ENCODE results near the gene ZNF541.

Gene ZNF541

DNA sequence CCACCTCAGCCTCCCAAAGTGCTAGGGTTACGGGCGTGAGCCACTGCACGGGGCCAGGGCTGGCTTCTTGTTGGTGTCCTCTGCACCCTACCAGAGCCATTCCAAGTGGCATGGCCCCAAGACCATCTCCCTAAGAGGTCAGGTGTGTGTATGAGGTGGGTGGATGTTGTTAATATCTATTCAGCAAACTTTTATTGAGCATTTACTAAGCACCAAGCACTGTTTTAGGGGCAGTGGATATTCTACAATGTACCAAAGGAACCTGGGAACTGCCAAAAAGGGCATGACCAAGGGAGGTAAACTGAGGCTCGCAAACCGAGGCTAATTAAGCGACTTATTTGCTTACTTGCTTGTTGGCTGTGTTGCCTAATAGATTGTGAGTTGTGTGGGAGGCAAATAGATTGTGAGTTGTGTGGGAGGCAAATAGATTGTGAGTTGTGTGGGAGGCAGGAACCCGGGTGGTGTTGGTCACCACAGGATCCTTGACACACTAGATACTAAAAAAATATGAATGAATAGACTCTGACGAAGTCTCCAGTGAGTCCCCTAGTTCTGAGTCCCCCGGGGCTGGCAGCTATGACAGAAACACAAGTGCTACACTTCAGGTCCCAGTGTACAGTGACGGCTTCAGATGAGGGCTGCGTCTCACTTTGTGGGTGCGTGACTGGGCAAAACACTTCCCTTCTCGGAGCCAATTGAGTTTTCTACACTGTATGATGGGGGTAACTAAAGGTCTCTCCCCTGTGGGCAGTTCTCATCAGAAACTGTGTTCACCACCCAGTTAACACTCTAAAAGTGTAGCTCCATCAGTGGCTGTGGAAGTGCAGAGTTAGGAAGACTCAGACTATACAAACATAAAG, 31.0 kb upstream of the ZNF541 start:
- Histone ChIP-seq H3K23ac (ENCODE audit: low read depth, low read length, poor library complexity) (no peak overlapping the region), H3K9me3 (replicated peaks in 1 of 2; ENCODE audit: control insufficient read depth in 2 of 2, insufficient read depth in 1 of 2, low read depth in 1 of 2, low read length in 2 of 2) (no peaks in the 10 kb centered on the region), H2BK5ac (ENCODE audit: low read length) (no peak overlapping the region), H3K18ac (ENCODE audit: low read length) (no peak overlapping the region), H2BK120ac (ENCODE audit: low read depth, low read length) (no peak overlapping the region), H3K9ac (ENCODE audit: low read depth, low read length, poor library complexity) (no peak overlapping the region), H4K8ac (ENCODE audit: low read depth, low read length) (no peak overlapping the region), H3K4me2 (ENCODE audit: insufficient read depth, low read length, poor library complexity, severe bottlenecking) (no peak overlapping the region), H2BK12ac (ENCODE audit: low read length) (no peak overlapping the region), H3K79me1 (ENCODE audit: low read depth, low read length) (peaks cover 3% of the 10 kb centered on the region), H3K36me3 (replicated peaks in 1 of 2; ENCODE audit: control insufficient read depth in 2 of 2, insufficient read depth in 2 of 2, low read length in 2 of 2) (peaks cover 0 to 4% of the 10 kb centered on the region in 2 donors), H2AFZ (ENCODE audit: low read length) (no peak overlapping the region), H2AK5ac (ENCODE audit: low read depth, low read length) (no peak overlapping the region), H2BK15ac (ENCODE audit: low read length) (peak overlapping the region; percentile 49), H4K91ac (ENCODE audit: low read depth, low read length, poor library complexity) (no peak overlapping the region), H3K4me1 (ENCODE audit: control insufficient read depth in 2 of 2, insufficient read depth in 1 of 2, low read depth in 1 of 2, low read length in 2 of 2) (peaks cover 0 to 3% of the 10 kb centered on the region in 2 donors), H3K4me3 (ENCODE audit: low read length in 2 of 2) (no peak overlapping the region), H3K4ac (ENCODE audit: low read length) (no peak overlapping the region), H3K27ac (replicated peaks; ENCODE audit: low read length) (no peak overlapping the region), H3K14ac (ENCODE audit: low read length) (no peak overlapping the region), H3K27me3 (ENCODE audit: control insufficient read depth in 3 of 3, insufficient read depth in 3 of 3, low read depth in 1 of 3, low read length in 3 of 3) (no peaks in the 10 kb centered on the region)
- no peak for DNase-seq (ENCODE audit: low spot score)
- no CpG with 5 or more reads among the region's 13 CpGs for WGBS, 2 donors (ENCODE audit: extremely low coverage in 2 of 2, insufficient read length in 2 of 2, insufficient replicate concordance in 1 of 2)

DNA sequence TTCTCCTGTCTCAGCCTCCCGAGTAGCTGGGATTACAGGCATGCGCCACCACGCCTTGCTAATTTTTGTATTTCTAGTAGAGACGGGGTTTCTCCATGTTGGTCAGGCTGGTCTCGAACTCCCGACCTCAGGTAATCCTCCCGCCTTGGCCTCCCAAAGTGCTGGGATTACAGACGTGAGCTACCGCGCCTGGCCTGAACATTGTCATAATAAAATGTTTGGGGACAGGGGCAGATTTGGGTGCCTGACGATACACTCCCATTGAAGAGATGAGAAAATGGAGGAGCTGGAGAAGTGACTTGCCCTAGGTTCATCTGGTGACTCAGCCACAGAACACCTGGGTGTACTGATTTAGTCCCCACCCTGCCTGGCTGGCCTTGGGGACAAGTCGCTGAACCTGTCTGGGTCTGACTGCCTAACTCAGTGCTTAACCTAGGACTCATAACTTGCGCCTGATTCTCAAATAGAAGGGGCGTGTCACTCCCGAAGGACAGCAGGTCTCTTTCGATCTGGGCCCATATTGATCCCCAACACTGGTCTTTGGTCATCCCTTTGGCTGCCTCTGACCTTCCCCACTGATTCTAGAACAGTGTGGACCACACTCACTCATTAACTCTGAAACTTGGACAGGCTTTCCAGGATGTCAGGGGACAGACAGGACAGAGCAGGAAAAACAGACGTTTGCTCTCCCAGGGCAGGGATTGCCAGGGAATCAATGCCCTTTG, 28.4 kb upstream of the ZNF541 start:
- no peak overlapping the region for H2AFZ ChIP-seq (ENCODE audit: low read length)
- peak overlapping the region; percentile 5 for H2BK15ac ChIP-seq (ENCODE audit: low read length)
- H3K36me3 ChIP-seq (replicated peaks in 1 of 2; ENCODE audit: control insufficient read depth in 2 of 2, insufficient read depth in 2 of 2, low read length in 2 of 2), result no peaks in the 10 kb centered on the region
- H4K91ac ChIP-seq (ENCODE audit: low read depth, low read length, poor library complexity), result no peak overlapping the region
- no CpG with 5 or more reads among the region's 17 CpGs for WGBS, 2 donors (ENCODE audit: extremely low coverage in 2 of 2, insufficient read length in 2 of 2, insufficient replicate concordance in 1 of 2)
- H3K23ac ChIP-seq (ENCODE audit: low read depth, low read length, poor library complexity), result no peak overlapping the region
- H3K18ac ChIP-seq (ENCODE audit: low read length), result peak overlapping the region; percentile 46
- no peak overlapping the region for H3K9ac ChIP-seq (ENCODE audit: low read depth, low read length, poor library complexity)
- H3K27ac ChIP-seq (replicated peaks; ENCODE audit: low read length), result no peak overlapping the region
- peaks cover 0 to 7% of the 10 kb centered on the region in 2 donors for H3K4me1 ChIP-seq (ENCODE audit: control insufficient read depth in 2 of 2, insufficient read depth in 1 of 2, low read depth in 1 of 2, low read length in 2 of 2)
- no peak overlapping the region for H3K4ac ChIP-seq (ENCODE audit: low read length)
- H3K4me3 ChIP-seq (ENCODE audit: low read length in 2 of 2), result peak overlapping the region; percentile 44 to 69
- no peaks in the 10 kb centered on the region for H3K9me3 ChIP-seq (replicated peaks in 1 of 2; ENCODE audit: control insufficient read depth in 2 of 2, insufficient read depth in 1 of 2, low read depth in 1 of 2, low read length in 2 of 2)
- no peaks in the 10 kb centered on the region for H3K27me3 ChIP-seq (ENCODE audit: control insufficient read depth in 3 of 3, insufficient read depth in 3 of 3, low read depth in 1 of 3, low read length in 3 of 3)
- H3K4me2 ChIP-seq (ENCODE audit: insufficient read depth, low read length, poor library complexity, severe bottlenecking), result peak overlapping the region; percentile 64
- H2BK5ac ChIP-seq (ENCODE audit: low read length), result no peak overlapping the region
- no peaks in the 10 kb centered on the region for H3K79me1 ChIP-seq (ENCODE audit: low read depth, low read length)
- DNase-seq (ENCODE audit: low spot score), result no peak
- H2AK5ac ChIP-seq (ENCODE audit: low read depth, low read length), result peak overlapping the region; percentile 13
- H3K14ac ChIP-seq (ENCODE audit: low read length), result no peak overlapping the region
- no peak overlapping the region for H2BK120ac ChIP-seq (ENCODE audit: low read depth, low read length)
- H4K8ac ChIP-seq (ENCODE audit: low read depth, low read length), result no peak overlapping the region
- no peak overlapping the region for H2BK12ac ChIP-seq (ENCODE audit: low read length)

DNA sequence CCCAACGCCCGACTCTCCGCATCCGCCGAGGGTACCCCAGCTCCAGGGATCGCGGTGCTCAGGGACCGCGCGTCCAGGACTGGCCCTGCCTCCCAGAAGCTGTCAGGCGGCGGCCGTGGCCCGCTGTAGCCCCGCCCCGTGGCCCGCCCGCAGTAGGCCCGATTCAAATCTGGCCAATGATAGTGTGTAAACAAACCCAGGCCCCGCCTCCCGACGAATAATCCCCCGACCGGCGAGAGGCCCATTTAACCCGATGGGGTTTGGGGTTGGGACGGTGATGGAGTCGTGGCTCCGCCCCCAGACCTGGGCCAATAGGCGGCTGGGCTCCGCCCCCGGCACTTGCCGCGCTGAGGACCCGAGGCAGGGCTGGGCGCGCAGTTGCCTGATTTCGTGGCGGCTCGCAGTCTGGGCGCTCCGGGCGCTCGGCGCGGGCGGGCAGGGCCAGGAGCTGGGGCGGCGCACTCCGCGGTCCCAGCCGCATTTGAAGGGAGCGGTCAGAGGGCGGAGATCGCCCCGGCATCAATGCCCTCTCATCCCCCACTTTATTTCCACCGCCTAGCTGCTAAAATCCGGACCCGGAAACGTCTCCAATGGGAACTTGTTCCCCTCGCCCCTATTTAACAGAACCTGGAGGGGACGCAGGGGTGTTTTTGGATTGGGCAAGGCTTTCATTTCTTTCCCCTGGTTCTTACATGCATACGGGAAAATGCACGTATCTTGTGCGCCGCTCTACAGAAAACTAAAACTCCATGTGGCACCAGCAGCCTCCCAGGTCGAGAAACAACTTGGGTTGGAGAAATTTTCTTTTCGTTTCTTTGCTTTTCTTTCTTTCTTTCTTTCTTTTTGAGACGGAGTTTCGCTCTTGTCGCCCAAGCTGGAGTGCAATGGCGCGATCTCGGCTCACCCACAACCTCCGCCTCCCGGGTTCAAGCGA, 27.6 kb upstream of the ZNF541 start:
- Histone ChIP-seq H3K18ac (ENCODE audit: low read length) (peak overlapping the region; percentile 89), H3K27me3 (ENCODE audit: control insufficient read depth in 3 of 3, insufficient read depth in 3 of 3, low read depth in 1 of 3, low read length in 3 of 3) (no peaks in the 10 kb centered on the region), H2AK5ac (ENCODE audit: low read depth, low read length) (peak overlapping the region; percentile 89), H3K9ac (ENCODE audit: low read depth, low read length, poor library complexity) (no peak overlapping the region), H3K4me3 (ENCODE audit: low read length in 2 of 2) (peak overlapping the region; percentile 69 to 78), H3K27ac (replicated peaks; ENCODE audit: low read length) (peak overlapping the region; percentile 82), H3K36me3 (replicated peaks in 1 of 2; ENCODE audit: control insufficient read depth in 2 of 2, insufficient read depth in 2 of 2, low read length in 2 of 2) (no peaks in the 10 kb centered on the region), H2AFZ (ENCODE audit: low read length) (peak overlapping the region; percentile 85), H3K9me3 (replicated peaks in 1 of 2; ENCODE audit: control insufficient read depth in 2 of 2, insufficient read depth in 1 of 2, low read depth in 1 of 2, low read length in 2 of 2) (no peaks in the 10 kb centered on the region), H2BK12ac (ENCODE audit: low read length) (no peak overlapping the region), H3K23ac (ENCODE audit: low read depth, low read length, poor library complexity) (peak overlapping the region; percentile 99), H3K4me2 (ENCODE audit: insufficient read depth, low read length, poor library complexity, severe bottlenecking) (peak overlapping the region; percentile 64), H3K4me1 (ENCODE audit: control insufficient read depth in 2 of 2, insufficient read depth in 1 of 2, low read depth in 1 of 2, low read length in 2 of 2) (peaks cover 0 to 7% of the 10 kb centered on the region in 2 donors), H2BK15ac (ENCODE audit: low read length) (peak overlapping the region; percentile 85), H3K79me1 (ENCODE audit: low read depth, low read length) (no peaks in the 10 kb centered on the region), H4K91ac (ENCODE audit: low read depth, low read length, poor library complexity) (no peak overlapping the region), H3K14ac (ENCODE audit: low read length) (no peak overlapping the region), H4K8ac (ENCODE audit: low read depth, low read length) (no peak overlapping the region), H3K4ac (ENCODE audit: low read length) (no peak overlapping the region), H2BK120ac (ENCODE audit: low read depth, low read length) (no peak overlapping the region), H2BK5ac (ENCODE audit: low read length) (peak overlapping the region; percentile 19)
- DNase-seq (ENCODE audit: low spot score), result peak; percentile 99
- no CpG with 5 or more reads among the region's 77 CpGs for WGBS, 2 donors (ENCODE audit: extremely low coverage in 2 of 2, insufficient read length in 2 of 2, insufficient replicate concordance in 1 of 2)
